Heart right ventricle (tissue), 16 donors: ENCODE measurements around the gene DNAH14. TPM values are rescaled to one million over a fixed set of nuclear protein-coding genes. Genes with fewer than 3 reads are reported as not detected.

ENCODE experiments used
- ATAC-seq, 8 donors: fragments of 200-7000 bp; cut with Tn5 transposase; one replicate each; pipeline ENCODE4 v1.9.1; 2020; ENCODE audit warnings: mild to moderate bottlenecking in 8 of 8, moderate library complexity in 8 of 8, moderate number of reproducible peaks in 1 of 8
- DNase-seq, 2 donors: peaks; one replicate each; pipeline ENCODE4 v3.0.0-alpha.2; 2020
- H3K27ac ChIP-seq, 10 donors: fragments of 200-600 bp; sonication (generic) in 2 of 10; one replicate each; pipeline versions ENCODE4 v1.5.0 to v1.8.0; 2020 to 2022; ENCODE audit warnings: mild to moderate bottlenecking in 3 of 10
- H3K27me3 ChIP-seq, 7 donors: fragments of 200-600 bp; one replicate each; pipeline ENCODE4 v1.8.0; 2021 to 2022; ENCODE audit warnings: mild to moderate bottlenecking in 2 of 7
- H3K36me3 ChIP-seq, 9 donors: fragments of 200-600 bp; sonication (generic) in 1 of 9; one replicate each; pipeline versions ENCODE4 v1.5.0 to v1.8.0; 2020 to 2022; ENCODE audit warnings: mild to moderate bottlenecking in 2 of 9
- H3K4me1 ChIP-seq, 9 donors: fragments of 200-600 bp; sonication (generic) in 1 of 9; one replicate each; pipeline versions ENCODE4 v1.5.0 to v1.8.0; 2020 to 2022; ENCODE audit warnings: mild to moderate bottlenecking in 4 of 9
- H3K4me3 ChIP-seq, 10 donors: fragments of 200-600 bp; sonication (generic) in 2 of 10; one replicate each; pipeline versions ENCODE4 v1.5.0 to v1.8.0; 2020 to 2022; ENCODE audit warnings: mild to moderate bottlenecking in 7 of 10, moderate library complexity in 2 of 10
- H3K9me3 ChIP-seq, 11 donors: fragments of 200-600 bp in 10 of 11; sonication (generic) in 2 of 11; one replicate each; pipeline versions ENCODE4 v1.5.0 to v1.8.0; 2013 to 2022; ENCODE audit warnings: mild to moderate bottlenecking in 2 of 11, control low read depth in 1 of 11, moderate library complexity in 1 of 11
- WGBS, 2 donors: extraction: QIAGEN DNeasy Blood & Tissue Kit; methylation state at CpG; one replicate each; pipeline ENCODE4 v1.1.7; 2013; ENCODE audit warnings: inconsistent platforms in 1 of 2; 5-methylcytosine and 5-hydroxymethylcytosine counted together
- intact Hi-C, 10 donors: fragments of 100-400 bp; cut with DNase I; formaldehyde crosslinking; loops; one replicate each; pipeline versions ENCODE4 v1.11.1 to v1.14.2; 2022
- polyA plus RNA-seq, 2 donors: library from polyadenylated mRNA; stranded (reverse); fragments of 200-250 nt; gene quantifications; one replicate each; pipeline ENCODE4 v1.2.3, GENCODE V29; 2013
- total RNA-seq, 10 donors: library from RNA; stranded (reverse); fragmentation: NEBNext Ultra II Directional in 3 of 10; extraction: Animal tissue kit (Norgen Biotek cat#: 25700) in 3 of 10; gene quantifications; one replicate each; pipeline versions ENCODE4 v1.2.1 to v1.2.4, GENCODE V29; 2021 to 2023
- TF ChIP-seq, protein P1 (sequence below), 9 donors: fragments of 200-600 bp; sonication (generic) in 2 of 9; IDR thresholded peaks; one replicate each; pipeline versions ENCODE4 v1.5.0 to v1.8.0; 2021 to 2022; ENCODE audit warnings: antibody characterized with exemption in 9 of 9, mild to moderate bottlenecking in 5 of 9, moderate library complexity in 1 of 9
- donor health status: Arrhythmogenic right ventricular cardiomyopathy.
- donor health status: ischemic (EF 13 %, LVEDD 7.1; RV severe dilation, severe dysfunction).
- donor health status: healthy with polysubstance abuse.
- donor health status: DM: no; HTN: yes; CAD: no.
- donor health status: DM: no; HTN: no; CAD: no.
- donor health status: ischemic (EF 25% LVEDD 6.9; RV normal size, moderate dysfunction).
- donor health status: ischemic (EF 25% LVEDD 5.7; RV mildly dilated, moderate dysfunction).
- donor health status: healthy.
- donor health status: DM: yes; HTN: yes; CAD: no.
- donor health status: Ischemic cardiomyopathy.
- donor health status: ischemic (EF 35%, LVEDD 5.7; RV mildly dilated, moderate dysfunction).
- donor health status: nonischemic (EF 11% LVEDD 7.7; RV severe dilation, severe dysfunction).
- donor health status: DM: yes; HTN: yes; CAD: no.
- donor health status: PGD.
- donor health status: ischemic (EF 29% LVEDD 5.4; RV normal size, mild dysfunction).
- donor health status: nonischemic (EF 23%, LVEDD 6.1; RV moderate dilation, normal function).

DNAH14 gene
- total and polyA plus RNA-seq, 12 donors: 0.12 to 8.0 (median 2.0) TPM

DNA sequence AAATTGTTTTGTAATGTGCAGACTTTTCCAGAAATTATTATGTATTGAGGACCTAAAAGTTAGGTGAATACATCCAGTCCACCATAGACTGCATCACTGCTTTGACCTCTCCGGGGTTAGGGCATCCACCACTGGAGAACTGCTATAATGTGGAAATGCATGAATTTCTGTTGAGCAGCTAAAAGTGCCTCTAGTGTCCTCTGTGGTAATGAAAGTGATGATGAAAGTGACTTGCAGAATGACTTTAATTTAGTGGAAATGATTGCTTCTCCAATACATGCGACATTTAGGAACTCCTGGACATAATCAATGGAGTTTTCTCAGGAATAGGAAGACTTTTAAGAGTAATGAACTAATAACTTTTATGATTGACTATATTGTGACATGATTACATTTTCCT is 327.6 kb downstream of the DNAH14 start:
- TF ChIP-seq, protein P1, sequence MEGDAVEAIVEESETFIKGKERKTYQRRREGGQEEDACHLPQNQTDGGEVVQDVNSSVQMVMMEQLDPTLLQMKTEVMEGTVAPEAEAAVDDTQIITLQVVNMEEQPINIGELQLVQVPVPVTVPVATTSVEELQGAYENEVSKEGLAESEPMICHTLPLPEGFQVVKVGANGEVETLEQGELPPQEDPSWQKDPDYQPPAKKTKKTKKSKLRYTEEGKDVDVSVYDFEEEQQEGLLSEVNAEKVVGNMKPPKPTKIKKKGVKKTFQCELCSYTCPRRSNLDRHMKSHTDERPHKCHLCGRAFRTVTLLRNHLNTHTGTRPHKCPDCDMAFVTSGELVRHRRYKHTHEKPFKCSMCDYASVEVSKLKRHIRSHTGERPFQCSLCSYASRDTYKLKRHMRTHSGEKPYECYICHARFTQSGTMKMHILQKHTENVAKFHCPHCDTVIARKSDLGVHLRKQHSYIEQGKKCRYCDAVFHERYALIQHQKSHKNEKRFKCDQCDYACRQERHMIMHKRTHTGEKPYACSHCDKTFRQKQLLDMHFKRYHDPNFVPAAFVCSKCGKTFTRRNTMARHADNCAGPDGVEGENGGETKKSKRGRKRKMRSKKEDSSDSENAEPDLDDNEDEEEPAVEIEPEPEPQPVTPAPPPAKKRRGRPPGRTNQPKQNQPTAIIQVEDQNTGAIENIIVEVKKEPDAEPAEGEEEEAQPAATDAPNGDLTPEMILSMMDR (IDR thresholded peaks at IDR 0.05): no peak
- Histone ChIP-seq H3K27ac (no peak overlapping the region), H3K9me3 (peaks cover 0 to 30% (median 7%) of the 10 kb centered on the region in 11 donors), H3K4me1 (no peaks in the 10 kb centered on the region), H3K4me3 (no peak overlapping the region), H3K36me3 (no peaks in the 10 kb centered on the region), H3K27me3 (peaks cover 0 to 6% (median 0%) of the 10 kb centered on the region in 7 donors)
- intact Hi-C loops: no loop called here
- ATAC-seq (no peak), DNase-seq (no peak)
- WGBS, 2 donors: 60 to 82% methylated on average over 2 of the region's 2 CpGs

DNA sequence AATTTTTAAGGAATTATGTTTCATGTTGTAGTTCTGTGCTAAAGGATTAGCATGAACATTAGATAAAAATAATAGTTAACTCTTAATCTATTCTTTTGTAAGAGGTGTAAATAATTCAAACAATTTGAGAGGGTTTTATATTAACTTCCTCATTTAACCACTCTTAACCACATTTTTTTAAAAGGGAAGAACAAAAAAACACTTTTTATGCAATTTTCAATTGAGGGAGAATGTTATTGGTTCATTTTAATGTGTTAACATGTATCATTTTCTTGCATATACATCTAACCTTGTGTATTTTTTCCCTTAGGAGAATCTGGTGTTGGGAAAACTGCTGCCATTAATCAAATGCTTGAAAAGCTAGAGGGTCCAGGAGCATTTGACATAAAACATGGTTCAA is 329.3 kb downstream of the DNAH14 start:
- Histone ChIP-seq H3K4me1 (no peaks in the 10 kb centered on the region), H3K27ac (no peak overlapping the region), H3K4me3 (no peak overlapping the region), H3K9me3 (peaks cover 0 to 30% (median 7%) of the 10 kb centered on the region in 11 donors), H3K36me3 (no peaks in the 10 kb centered on the region), H3K27me3 (peaks cover 0 to 6% (median 0%) of the 10 kb centered on the region in 7 donors)
- no peak for DNase-seq
- intact Hi-C loops: no loop called here
- TF ChIP-seq, protein P1 (IDR thresholded peaks at IDR 0.05): no peak
- no peak for ATAC-seq

DNA sequence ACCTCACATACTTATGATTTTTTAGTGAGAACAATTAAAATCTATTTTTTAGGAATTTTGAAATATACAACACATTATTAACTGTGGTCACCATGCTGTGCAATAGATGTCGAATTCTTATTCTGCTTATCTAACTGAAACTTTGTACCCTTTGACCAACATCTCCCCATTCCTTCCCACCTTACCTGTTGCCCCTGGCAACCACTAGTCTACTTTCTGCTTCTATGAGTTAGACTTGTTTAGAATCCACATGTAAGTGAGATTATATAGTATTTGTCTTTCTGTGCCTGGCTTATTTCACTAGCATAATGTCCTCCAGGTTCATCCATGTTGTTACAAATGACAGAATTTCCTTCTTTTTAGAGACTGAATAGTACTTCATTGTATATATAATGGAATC is 330.1 kb downstream of the DNAH14 start:
- Histone ChIP-seq H3K27ac (no peak overlapping the region), H3K27me3 (peaks cover 0 to 5% (median 0%) of the 10 kb centered on the region in 7 donors), H3K4me1 (no peaks in the 10 kb centered on the region), H3K36me3 (no peaks in the 10 kb centered on the region), H3K9me3 (peaks cover 0 to 30% (median 7%) of the 10 kb centered on the region in 11 donors), H3K4me3 (no peak overlapping the region)
- ATAC-seq (no peak), DNase-seq (no peak)
- 87 to 97% methylated on average over 1 of the region's 1 CpG for WGBS, 2 donors
- TF ChIP-seq, protein P1 (IDR thresholded peaks at IDR 0.05): no peak
- intact Hi-C loops: no loop called here

DNA sequence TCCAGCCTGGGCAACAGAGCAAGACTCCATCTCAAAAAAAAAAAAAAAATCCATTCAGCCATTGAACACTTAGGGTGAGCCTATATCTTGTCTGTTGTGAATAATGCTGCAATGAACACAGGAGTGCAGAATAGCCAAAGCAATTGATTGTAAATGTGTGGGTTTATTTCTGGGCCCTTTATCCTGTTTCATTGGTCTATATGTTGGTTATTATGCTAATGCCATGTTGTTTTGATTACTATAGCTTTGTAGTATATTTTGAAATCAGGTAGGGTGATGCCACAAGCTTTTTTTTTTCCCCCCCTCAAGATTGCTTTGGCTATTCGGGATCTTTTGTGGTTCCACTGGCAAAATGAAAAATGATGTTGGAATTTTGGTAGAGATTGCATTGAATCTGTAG is 330.8 kb downstream of the DNAH14 start:
- no peaks in the 10 kb centered on the region for H3K27me3 ChIP-seq
- no peak for ATAC-seq
- intact Hi-C loops: no loop called here
- TF ChIP-seq, protein P1 (IDR thresholded peaks at IDR 0.05): no peak
- WGBS, 2 donors: 57 to 69% methylated on average over 1 of the region's 1 CpG
- no peak for DNase-seq
- H3K4me1 ChIP-seq: no peaks in the 10 kb centered on the region
- H3K4me3 ChIP-seq: no peak overlapping the region
- H3K36me3 ChIP-seq: no peaks in the 10 kb centered on the region
- no peak overlapping the region for H3K27ac ChIP-seq
- peaks cover 0 to 27% (median 7%) of the 10 kb centered on the region in 11 donors for H3K9me3 ChIP-seq
